Measurements from ENCODE around the gene BOC. TPM values are rescaled to one million over a fixed set of nuclear protein-coding genes. Genes with fewer than 3 reads are reported as not detected.

BOC gene
- total and polyA plus RNA-seq, 8 donors: 5.2 to 51.3 (median 23.7) TPM

- intact Hi-C loops (cut with DNase I; ENCODE audit: low total_unique reads): no loop called here
These were observed 66.7 kb downstream of the BOC start for GRCh38 chr3:113277941-113278598.

GRCh38 chr3:113278599-113278955, 67.2 kb downstream of the BOC start:
- intact Hi-C loops (cut with DNase I; ENCODE audit: low total_unique reads): no loop called here
- no peak for TF ChIP-seq POLR2A (IDR thresholded peaks at IDR 0.05)
- no peak for TF ChIP-seq EP300 (IDR thresholded peaks at IDR 0.05)
- TF ChIP-seq CTCF (IDR thresholded peaks at IDR 0.05): no peak
- no peak for TF ChIP-seq POLR2AphosphoS5 (IDR thresholded peaks at IDR 0.05)
- Histone ChIP-seq H3K4me1 (peaks cover 11 to 30% (median 17%) of the 10 kb centered on the region in 4 donors), H3K27me3 (no peaks in the 10 kb centered on the region), H3K27ac (no peak overlapping the region), H3K36me3 (peaks cover 6 to 73% (median 61%) of the 10 kb centered on the region in 4 donors), H3K4me3 (no peak overlapping the region), H3K9me3 (no peaks in the 10 kb centered on the region)
- WGBS, 5 donors: 86 to 97% (median 93%) methylated on average over 7 to 11 of the region's 11 CpGs
- no peak for DNase-seq

More at GRCh38 chr3:113277941-113278598, 66.7 kb downstream of the BOC start:
- 90 to 95% (median 92%) methylated on average over 16 to 17 of the region's 17 CpGs for WGBS, 5 donors
- peak overlapping the region in 1 of 5 donors; percentile 1 for H3K27ac ChIP-seq
- no peaks in the 10 kb centered on the region for H3K9me3 ChIP-seq
- H3K4me3 ChIP-seq: no peak overlapping the region
- H3K4me1 ChIP-seq: peaks cover 11 to 30% (median 17%) of the 10 kb centered on the region in 4 donors
- TF ChIP-seq POLR2A (IDR thresholded peaks at IDR 0.05) (no peak), POLR2AphosphoS5 (IDR thresholded peaks at IDR 0.05) (no peak), EP300 (IDR thresholded peaks at IDR 0.05) (no peak), CTCF (IDR thresholded peaks at IDR 0.05) (no peak)
- peaks cover 6 to 73% (median 61%) of the 10 kb centered on the region in 4 donors for H3K36me3 ChIP-seq
- no peaks in the 10 kb centered on the region for H3K27me3 ChIP-seq
- no peak for DNase-seq

GRCh38 chr3:113279686-113280085, 68.3 kb downstream of the BOC start:
- Histone ChIP-seq H3K27ac (no peak overlapping the region), H3K4me1 (peaks cover 11 to 25% (median 17%) of the 10 kb centered on the region in 4 donors), H3K36me3 (peaks cover 6 to 73% (median 62%) of the 10 kb centered on the region in 4 donors), H3K9me3 (no peaks in the 10 kb centered on the region), H3K27me3 (no peaks in the 10 kb centered on the region), H3K4me3 (no peak overlapping the region)
- 94 to 96% (median 95%) methylated on average over 3 to 17 of the region's 17 CpGs for WGBS, 5 donors
- intact Hi-C loops (cut with DNase I; ENCODE audit: low total_unique reads): no loop called here
- no peak for TF ChIP-seq CTCF (IDR thresholded peaks at IDR 0.05)
- DNase-seq: no peak

GRCh38 chr3:113283306-113283705, 71.9 kb downstream of the BOC start:
- Histone ChIP-seq H3K27ac (no peak overlapping the region), H3K27me3 (no peaks in the 10 kb centered on the region), H3K4me1 (peaks cover 0 to 21% (median 6%) of the 10 kb centered on the region in 4 donors), H3K36me3 (peaks cover 6 to 74% (median 63%) of the 10 kb centered on the region in 4 donors), H3K4me3 (no peak overlapping the region), H3K9me3 (no peaks in the 10 kb centered on the region)
- DNase-seq: no peak
- WGBS, 5 donors: 90 to 96% (median 94%) methylated on average over 12 of the region's 12 CpGs
- intact Hi-C loops (cut with DNase I; ENCODE audit: low total_unique reads): no loop called here
- TF ChIP-seq CTCF (IDR thresholded peaks at IDR 0.05) (no peak), POLR2A (IDR thresholded peaks at IDR 0.05) (no peak), POLR2AphosphoS5 (IDR thresholded peaks at IDR 0.05) (no peak), EP300 (IDR thresholded peaks at IDR 0.05) (no peak)
